Astrocyte (in vitro differentiated cells and primary cell): ENCODE data around the gene BROX. TPM values are rescaled to one million over a fixed set of nuclear protein-coding genes. Genes with fewer than 3 reads are reported as not detected.
A peak's percentile ranks its signal among the peaks of the same experiment; 100 is the strongest.

Source experiments
- DNase-seq: peaks from one replicate; pipeline ENCODE4 v3.0.0-alpha.2; 2010; ENCODE audit warnings: low read depth
- FAIRE-seq: peaks from 2 replicates; lab custom pipeline; 2011; peaks lifted over from hg19 to GRCh38; lab: Jason Lieb, UNC
- H2AFZ ChIP-seq: 2 replicates; pipeline ENCODE4 v1.6.0; 2012; ENCODE audit warnings: low read depth, low read length, inconsistent platforms
- H3K27ac ChIP-seq: 2 replicates; pipeline ENCODE4 v1.5.1; 2011; ENCODE audit warnings: low read depth, low read length, inconsistent platforms
- H3K27me3 ChIP-seq: 2 replicates; pipeline ENCODE4 v1.6.0; 2011; ENCODE audit warnings: low read length, inconsistent platforms; ENCODE audit not compliant: insufficient read depth
- H3K36me3 ChIP-seq: 2 replicates; pipeline ENCODE4 v1.5.1; 2011; ENCODE audit warnings: low read length, inconsistent platforms; ENCODE audit not compliant: insufficient read depth
- H3K4me1 ChIP-seq: 2 replicates; pipeline ENCODE4 v1.5.1; 2011; ENCODE audit warnings: low read length, inconsistent platforms; ENCODE audit not compliant: insufficient read depth
- H3K4me2 ChIP-seq: 2 replicates; pipeline ENCODE4 v1.6.0; 2012; ENCODE audit warnings: low read length, inconsistent platforms
- H3K4me3 ChIP-seq: 2 replicates; pipeline ENCODE4 v1.5.1; 2011; ENCODE audit warnings: low read depth, mild to moderate bottlenecking, low read length, inconsistent platforms; ENCODE audit not compliant: insufficient read depth
- H3K79me2 ChIP-seq: 2 replicates; pipeline ENCODE4 v1.6.0; 2012; ENCODE audit warnings: mild to moderate bottlenecking, low read length, inconsistent platforms; ENCODE audit not compliant: insufficient read depth
- H3K9ac ChIP-seq: 2 replicates; pipeline ENCODE4 v1.6.0; 2012; ENCODE audit warnings: mild to moderate bottlenecking, low read length, inconsistent platforms
- H3K9me3 ChIP-seq: 2 replicates; pipeline ENCODE4 v1.5.1; 2012; ENCODE audit warnings: low read depth, mild to moderate bottlenecking, low read length, inconsistent platforms; ENCODE audit not compliant: insufficient read depth
- H4K20me1 ChIP-seq: 2 replicates; pipeline ENCODE4 v1.6.0; 2012; ENCODE audit warnings: low read length, inconsistent platforms; ENCODE audit not compliant: insufficient read depth
- H3K27ac Mint-ChIP-seq: one replicate; pipeline ENCODE4 v1.8.0; 2021; ENCODE audit warnings: mild to moderate bottlenecking, mixed read lengths; ENCODE audit not compliant: unreplicated experiment
- H3K27me3 Mint-ChIP-seq: one replicate; pipeline ENCODE4 v1.8.0; 2021; ENCODE audit warnings: low read depth, mixed read lengths; ENCODE audit not compliant: unreplicated experiment
- H3K36me3 Mint-ChIP-seq: one replicate; pipeline ENCODE4 v1.8.0; 2021; ENCODE audit warnings: low read depth, mixed read lengths; ENCODE audit not compliant: unreplicated experiment
- H3K4me1 Mint-ChIP-seq: one replicate; pipeline ENCODE4 v1.8.0; 2021; ENCODE audit warnings: low read depth, mixed read lengths; ENCODE audit not compliant: unreplicated experiment
- H3K4me3 Mint-ChIP-seq: one replicate; pipeline ENCODE4 v1.8.0; 2021; ENCODE audit warnings: mild to moderate bottlenecking, moderate library complexity, mixed read lengths; ENCODE audit not compliant: unreplicated experiment
- H3K9me3 Mint-ChIP-seq: one replicate; pipeline ENCODE4 v1.8.0; 2021; ENCODE audit warnings: mild to moderate bottlenecking, mixed read lengths; ENCODE audit not compliant: unreplicated experiment
- CTCF ChIP-seq: IDR thresholded peaks from 2 replicates; pipeline ENCODE4 v1.5.1; 2011; ENCODE audit warnings: low read depth, mild to moderate bottlenecking, inconsistent platforms, low read length, moderate library complexity; ENCODE audit not compliant: insufficient read depth
- EZH2 ChIP-seq: IDR thresholded peaks from 2 replicates; pipeline ENCODE4 v1.6.1; 2012; ENCODE audit warnings: mild to moderate bottlenecking, low read length, inconsistent platforms; ENCODE audit not compliant: insufficient read depth
- total RNA-seq: library from RNA; stranded (reverse); gene quantifications from 2 replicates; pipeline ENCODE4 v1.2.1, GENCODE V29; 2021

BROX gene
- total RNA-seq, 1 donor from 2014 or later: 49.5 TPM

GRCh38 chr1:222713091-222713961 lies 962 bp downstream of the BROX start:
- DNase-seq (peak; percentile 89), FAIRE-seq (peak; percentile 59)
- H3K4me3 ChIP-seq: peak overlapping the region; percentile 99
- H3K27me3 Mint-ChIP-seq: no peaks in the 10 kb centered on the region
- H3K36me3 Mint-ChIP-seq: no peaks in the 10 kb centered on the region
- no peaks in the 10 kb centered on the region for H3K9me3 ChIP-seq
- peak overlapping the region; percentile 97 for H3K4me3 Mint-ChIP-seq
- H3K4me2 ChIP-seq: peak overlapping the region; percentile 96
- peaks cover 10% of the 10 kb centered on the region for H3K4me1 ChIP-seq
- TF ChIP-seq EZH2: no peak
- TF ChIP-seq CTCF: no peak
- H3K9me3 Mint-ChIP-seq: no peaks in the 10 kb centered on the region
- peak overlapping the region; percentile 97 for H2AFZ ChIP-seq
- peak overlapping the region; percentile 99 for H3K27ac Mint-ChIP-seq
- H4K20me1 ChIP-seq: peaks cover 5% of the 10 kb centered on the region
- H3K27ac ChIP-seq: peak overlapping the region; percentile 99
- peak overlapping the region; percentile 96 for H3K9ac ChIP-seq
- H3K79me2 ChIP-seq: peaks cover 55% of the 10 kb centered on the region
- H3K27me3 ChIP-seq: no peaks in the 10 kb centered on the region
- peaks cover 14% of the 10 kb centered on the region for H3K4me1 Mint-ChIP-seq
- H3K36me3 ChIP-seq: peaks cover 12% of the 10 kb centered on the region

- H3K4me1 ChIP-seq: peaks cover 3% of the 10 kb centered on the region
- H3K9ac ChIP-seq: no peak overlapping the region
- H3K36me3 ChIP-seq: peaks cover 28% of the 10 kb centered on the region
- no peak for DNase-seq
- no peaks in the 10 kb centered on the region for H3K9me3 ChIP-seq
- H3K27ac Mint-ChIP-seq: no peak overlapping the region
- H4K20me1 ChIP-seq: no peaks in the 10 kb centered on the region
- FAIRE-seq: no peak
- H3K27ac ChIP-seq: no peak overlapping the region
- no peak overlapping the region for H3K4me3 ChIP-seq
- no peak overlapping the region for H3K4me3 Mint-ChIP-seq
- H3K36me3 Mint-ChIP-seq: peaks cover 2% of the 10 kb centered on the region
- peaks cover 2% of the 10 kb centered on the region for H3K4me1 Mint-ChIP-seq
- H3K27me3 Mint-ChIP-seq: no peaks in the 10 kb centered on the region
- no peak overlapping the region for H3K4me2 ChIP-seq
- H2AFZ ChIP-seq: no peak overlapping the region
- peaks cover 25% of the 10 kb centered on the region for H3K79me2 ChIP-seq
- no peaks in the 10 kb centered on the region for H3K27me3 ChIP-seq
- TF ChIP-seq CTCF: no peak
- no peak for TF ChIP-seq EZH2
- no peaks in the 10 kb centered on the region for H3K9me3 Mint-ChIP-seq
These were observed 4.0 kb downstream of the BROX start for GRCh38 chr1:222716393-222716792.

- Histone ChIP-seq H3K4me2 (no peak overlapping the region), H3K36me3 (peaks cover 59% of the 10 kb centered on the region), H3K79me2 (no peaks in the 10 kb centered on the region), H3K27me3 (no peaks in the 10 kb centered on the region), H3K9ac (no peak overlapping the region), H3K4me3 (no peak overlapping the region), H4K20me1 (no peaks in the 10 kb centered on the region), H3K4me1 (no peaks in the 10 kb centered on the region), H2AFZ (no peak overlapping the region), H3K27ac (no peak overlapping the region), H3K9me3 (no peaks in the 10 kb centered on the region)
- Mint-ChIP-seq H3K27me3 (no peaks in the 10 kb centered on the region), H3K4me3 (no peak overlapping the region), H3K36me3 (peaks cover 6% of the 10 kb centered on the region), H3K9me3 (no peaks in the 10 kb centered on the region), H3K4me1 (no peaks in the 10 kb centered on the region), H3K27ac (no peak overlapping the region)
- no peak for DNase-seq
- TF ChIP-seq CTCF: no peak
- FAIRE-seq: no peak
These were observed 16.4 kb downstream of the BROX start for GRCh38 chr1:222728746-222729145.
